HG03045 (cell line): ENCODE data around the gene HSPB6.

ENCODE experiments used
- ATAC-seq: cut with Tn5 transposase; IDR thresholded peaks from one replicate; pipeline ENCODE4 v1.9.1; 2021; ENCODE audit warnings: mild to moderate bottlenecking, moderate library complexity; ENCODE audit not compliant: unreplicated experiment

Gene HSPB6

DNA sequence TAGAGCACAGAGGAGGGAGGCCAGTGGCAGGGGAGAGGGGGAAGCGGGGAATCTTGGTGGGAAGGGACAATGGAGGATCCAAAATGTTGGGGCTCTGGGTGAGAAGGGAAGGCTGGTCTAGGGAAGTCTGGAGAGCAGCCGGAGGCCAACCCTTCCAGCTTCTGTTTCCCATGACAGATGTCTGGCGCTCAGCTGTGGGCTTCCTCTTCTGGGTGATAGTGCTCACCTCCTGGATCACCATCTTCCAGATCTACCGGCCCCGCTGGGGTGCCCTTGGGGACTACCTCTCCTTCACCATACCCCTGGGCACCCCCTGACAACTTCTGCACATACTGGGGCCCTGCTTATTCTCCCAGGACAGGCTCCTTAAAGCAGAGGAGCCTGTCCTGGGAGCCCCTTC, 10.3 kb downstream of the HSPB6 start:
- no peak for ATAC-seq

DNA sequence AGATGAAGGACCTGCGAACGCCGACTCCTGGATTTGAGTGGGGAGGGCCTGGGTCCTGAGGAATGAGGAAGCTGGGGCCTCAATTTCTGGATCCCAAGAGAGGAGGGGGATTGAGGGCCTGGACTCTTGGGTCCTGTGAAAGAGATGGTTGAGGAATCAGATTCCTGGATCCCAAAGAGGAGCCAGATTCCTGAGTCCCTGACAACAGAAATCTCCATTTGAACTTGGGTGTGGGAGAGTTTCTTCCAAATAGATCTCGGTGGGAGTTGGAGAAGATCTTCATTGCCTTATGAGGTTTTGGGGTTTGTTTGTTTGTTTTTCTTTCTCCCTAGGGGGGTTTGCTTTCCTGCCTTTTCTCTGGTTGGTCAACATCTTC, 10.8 kb downstream of the HSPB6 start:
- ATAC-seq: no peak

DNA sequence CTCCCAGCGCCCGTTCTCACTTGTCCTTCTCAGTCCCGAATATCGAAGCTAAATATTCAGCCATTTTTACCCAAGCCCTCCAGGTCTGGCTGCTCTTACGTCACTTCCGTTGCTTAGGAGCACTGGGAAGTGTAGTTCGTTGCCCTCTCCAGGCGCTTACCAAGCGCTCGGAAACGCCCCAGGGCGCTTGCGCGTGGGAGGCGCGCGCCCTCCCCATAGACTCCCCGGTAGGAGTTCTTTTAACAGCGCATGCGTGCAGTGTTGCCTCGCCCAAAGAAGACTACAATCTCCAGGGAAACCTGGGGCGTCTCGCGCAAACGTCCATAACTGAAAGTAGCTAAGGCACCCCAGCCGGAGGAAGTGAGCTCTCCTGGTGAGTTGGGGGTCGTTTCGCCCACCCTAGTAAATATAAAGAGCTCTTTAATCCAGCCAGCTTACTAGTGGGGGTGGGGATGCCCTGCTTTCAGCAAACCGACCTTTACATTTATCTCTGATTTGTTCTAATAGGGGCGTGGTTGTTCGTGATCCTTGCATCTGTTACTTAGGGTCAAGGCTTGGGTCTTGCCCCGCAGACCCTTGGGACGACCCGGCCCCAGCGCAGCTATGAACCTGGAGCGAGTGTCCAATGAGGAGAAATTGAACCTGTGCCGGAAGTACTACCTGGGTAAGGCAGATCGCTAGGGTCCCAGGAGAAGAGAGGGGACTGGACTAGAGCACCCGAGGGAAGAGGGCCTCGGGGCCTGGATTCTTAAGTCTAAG, 11.3 kb downstream of the HSPB6 start, which contains the start of the genes PSENEN and U2AF1L4:
TSS of gene PSENEN (plus strand) at position 324 of the 759 bp plus-strand sequence. CDS start at position 604, 280 bp downstream.
TSS of gene U2AF1L4 (minus strand) at position 91 of the 759 bp plus-strand sequence. CDS start at position 64, 27 bp downstream.
- ATAC-seq: peak; percentile 41

DNA sequence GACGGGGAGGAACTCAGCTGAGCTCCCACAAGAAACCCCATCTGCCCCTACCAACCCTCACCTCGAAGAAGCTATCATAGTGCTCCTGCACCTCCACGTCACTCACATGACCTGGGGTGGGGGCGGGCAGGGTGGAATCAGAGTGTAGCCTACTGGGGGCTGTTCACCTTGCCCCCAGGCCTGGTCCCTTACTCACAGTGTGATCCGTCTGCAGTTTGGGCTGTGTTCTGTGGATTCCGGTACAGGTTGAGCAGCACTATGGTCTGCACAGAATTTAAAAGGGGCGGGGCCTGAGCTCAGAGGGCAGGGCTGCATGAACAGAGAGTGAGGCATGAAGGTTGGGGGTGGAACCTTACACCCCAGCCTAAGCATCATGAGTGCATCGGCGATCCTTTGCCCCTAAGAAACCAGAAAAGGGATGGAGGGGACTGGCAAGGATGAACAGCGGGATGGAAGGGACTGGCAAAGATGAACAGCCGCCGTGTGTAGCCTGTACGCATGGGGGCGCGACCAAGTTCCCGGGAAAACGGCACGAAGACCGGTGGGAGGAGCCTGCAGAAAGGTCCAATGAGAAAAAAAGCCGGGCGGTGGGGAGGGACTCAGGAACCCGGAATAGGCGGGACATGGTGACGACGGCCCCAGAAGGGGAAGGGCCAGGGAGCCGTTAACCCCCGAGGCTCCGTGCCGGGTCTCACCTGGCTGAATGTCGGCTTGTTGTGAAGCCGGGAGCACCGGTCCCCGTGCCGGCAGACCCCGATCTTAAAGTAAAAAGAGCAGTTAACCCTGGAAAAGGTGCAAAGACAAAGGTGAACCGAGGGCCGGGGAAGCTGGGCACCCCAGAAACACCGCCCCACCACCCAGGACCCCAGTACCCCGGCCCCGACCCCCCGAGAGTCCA, 12.2 kb downstream of the HSPB6 start:
- ATAC-seq: peak; percentile 39

DNA sequence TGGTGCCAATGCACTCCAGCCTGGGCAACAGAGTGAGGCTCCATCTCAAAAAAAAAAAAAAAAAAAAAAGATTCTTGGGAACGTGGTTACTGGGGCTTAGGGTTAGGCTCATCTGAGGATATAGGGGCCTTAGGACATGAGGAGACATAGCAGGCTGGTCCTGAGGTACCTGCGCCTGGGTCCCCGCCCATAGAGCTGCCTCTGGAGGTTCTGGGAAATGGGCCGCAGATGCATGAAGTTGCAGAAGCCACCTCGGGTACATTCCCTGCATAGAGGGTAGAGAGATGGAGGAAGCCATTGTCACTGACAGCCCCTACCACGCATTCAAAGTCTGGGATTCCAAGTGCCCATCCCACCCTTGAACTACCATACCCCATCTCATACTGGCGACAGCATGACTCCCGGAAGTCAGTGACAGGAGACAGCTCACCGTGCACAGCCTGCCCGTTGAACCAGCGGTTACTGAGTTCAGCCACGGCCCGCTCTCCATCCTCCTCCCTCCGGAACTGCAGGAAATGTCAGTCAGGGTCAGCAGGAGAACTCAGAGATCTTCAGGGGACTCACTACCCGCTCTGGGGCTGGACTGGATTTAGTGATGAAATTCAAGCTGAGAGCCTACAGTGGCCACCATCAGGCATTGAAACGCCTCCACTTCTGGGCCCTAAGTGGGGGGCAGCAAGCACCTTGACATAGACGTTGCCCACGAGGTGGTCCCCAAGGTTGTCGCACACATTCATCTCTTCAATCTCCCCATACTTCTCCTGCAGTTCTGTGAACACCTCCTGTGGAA, 13.0 kb downstream of the HSPB6 start:
- no peak for ATAC-seq

DNA sequence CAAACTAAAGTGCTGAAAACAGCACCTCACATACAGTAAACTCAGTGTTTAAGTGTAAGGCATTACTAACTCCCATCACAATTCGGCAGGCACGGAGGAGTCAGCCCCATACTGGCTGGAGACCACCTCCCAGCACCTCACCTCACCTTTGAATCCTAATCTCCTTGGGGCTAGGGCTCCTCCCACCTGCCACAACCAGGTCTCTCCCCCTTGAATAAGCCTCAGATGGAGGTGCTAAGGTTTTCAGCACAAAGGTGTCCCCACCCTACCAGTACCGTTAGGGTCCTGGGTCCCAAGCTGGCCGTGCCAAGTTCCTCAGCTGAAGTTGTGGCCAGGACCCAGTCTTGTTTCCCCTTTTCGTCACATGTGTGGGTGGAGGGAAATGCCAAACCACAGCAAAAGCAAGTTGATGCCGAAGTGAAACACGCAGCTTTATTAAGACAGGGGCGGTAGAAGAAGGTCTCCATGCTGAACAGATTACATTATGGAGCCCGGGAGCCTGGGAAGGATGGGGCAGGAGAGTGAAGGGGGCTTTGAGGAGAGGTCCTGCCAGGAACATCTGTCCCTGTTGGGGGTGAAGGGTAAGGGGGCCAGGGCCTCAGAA, 14.6 kb downstream of the HSPB6 start, which contains the start of gene IGFLR1:
TSS of gene IGFLR1 (minus strand) at position 332 of the 604 bp plus-strand sequence. CDS start 1,272 bp downstream, outside the sequence.
- ATAC-seq: no peak

DNA sequence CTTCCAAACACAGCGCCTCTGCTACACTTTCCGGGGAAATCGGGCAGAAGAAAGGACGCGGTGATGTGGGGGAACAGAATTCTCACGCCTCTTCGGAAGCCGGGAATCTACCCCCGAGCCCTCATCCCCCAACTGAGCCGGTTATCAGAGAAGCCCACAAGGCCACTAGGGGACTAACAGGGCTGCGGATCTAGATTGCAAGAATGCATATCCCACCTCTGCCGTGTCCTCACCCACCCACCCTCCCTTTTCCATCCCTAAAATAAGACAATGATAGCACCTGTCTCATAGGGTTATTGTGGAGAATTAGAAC, 15.7 kb downstream of the HSPB6 start:
- ATAC-seq: no peak

DNA sequence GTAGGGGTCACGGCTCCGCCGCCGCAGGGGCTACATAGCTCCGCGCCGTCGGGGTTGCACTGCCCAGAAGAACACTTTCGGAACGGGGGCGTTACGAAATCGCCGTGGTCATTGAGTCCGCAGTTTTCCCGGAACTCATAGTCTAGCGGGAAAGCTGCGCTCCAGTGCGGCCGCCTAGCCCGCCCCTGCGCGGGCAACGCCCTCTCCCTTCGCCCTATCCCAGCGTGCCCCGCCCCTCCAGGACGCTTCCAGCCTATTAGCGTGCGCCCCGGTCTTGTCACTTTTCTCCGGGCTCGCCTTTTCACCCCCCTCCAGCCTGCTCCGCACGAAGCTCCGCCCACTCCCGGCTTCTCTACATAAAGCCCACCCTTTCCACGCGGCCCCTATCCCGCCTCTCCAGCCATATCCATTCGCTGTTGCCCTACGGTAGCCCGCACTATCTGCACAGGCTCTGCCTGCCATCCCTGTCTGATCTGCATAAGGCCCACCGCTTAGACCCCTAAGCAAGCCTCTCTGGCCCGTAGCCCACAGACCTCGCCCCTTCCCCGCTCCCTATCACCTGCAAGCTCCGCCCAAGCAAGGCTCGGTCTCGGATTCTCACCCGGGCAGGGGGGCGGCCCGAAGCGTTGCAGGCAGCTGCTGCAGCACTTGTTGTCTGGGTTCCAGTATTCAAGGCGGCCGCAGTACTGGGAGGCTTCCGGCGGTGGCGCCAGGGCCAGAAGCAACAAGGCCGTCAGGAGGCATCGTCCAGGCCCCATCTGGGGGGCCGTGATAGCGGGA, 16.2 kb downstream of the HSPB6 start:
- peak; percentile 61 for ATAC-seq

DNA sequence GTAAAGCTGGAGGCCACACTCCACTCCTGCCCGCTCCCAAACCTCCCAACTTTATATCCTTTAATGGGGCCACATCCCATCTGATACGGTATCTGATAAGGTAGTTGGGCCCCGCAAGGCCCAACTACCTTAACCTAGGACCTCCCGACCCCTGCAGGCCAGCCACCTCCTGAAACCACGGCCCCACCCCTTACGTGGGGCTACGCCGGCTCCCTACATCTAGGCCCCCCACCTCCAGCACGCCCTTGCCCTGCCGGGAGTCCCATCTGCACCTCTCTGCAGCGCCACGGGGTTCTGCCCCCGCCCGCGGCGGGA, 16.8 kb downstream of the HSPB6 start:
- ATAC-seq: no peak

DNA sequence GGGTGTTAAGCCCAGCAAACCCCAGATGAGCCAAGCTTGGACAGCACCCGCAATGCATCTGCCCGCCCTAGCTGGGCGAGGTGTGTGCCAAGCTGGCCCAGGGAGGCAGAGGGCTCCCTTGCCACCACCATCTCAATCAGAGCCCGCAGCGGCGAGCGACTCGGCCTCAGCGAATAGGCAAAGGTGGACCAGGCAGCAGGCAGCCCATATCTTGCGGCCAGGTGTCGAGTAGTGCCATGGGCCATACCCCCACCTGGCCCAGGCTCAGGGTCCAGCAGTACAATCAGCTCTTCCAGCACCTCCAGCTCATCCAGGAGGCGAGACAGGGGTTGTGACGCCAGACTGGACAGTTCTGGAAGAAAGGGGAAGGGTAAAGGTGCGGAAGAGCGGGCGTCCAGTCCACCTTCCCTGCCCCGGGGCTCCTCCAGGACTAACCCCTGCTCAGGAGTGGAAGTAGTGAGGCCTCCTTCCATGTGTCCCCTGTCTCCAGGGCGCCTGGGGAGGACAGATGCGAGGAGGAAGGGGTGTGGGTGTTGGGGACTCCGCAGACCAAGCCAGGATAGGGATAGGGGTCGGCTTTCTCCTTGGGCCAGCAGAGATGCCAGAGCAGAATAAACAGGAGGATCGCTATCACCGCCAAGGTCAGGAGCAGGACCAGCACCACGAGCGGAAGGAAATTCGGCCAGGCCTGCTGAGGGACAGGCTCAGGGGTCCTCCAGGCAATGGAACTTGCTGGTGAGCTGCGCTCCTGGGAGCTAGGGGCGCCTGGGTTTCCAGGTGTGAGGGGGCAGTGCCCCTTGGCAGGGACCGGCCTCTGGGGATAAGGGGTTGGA, 17.3 kb downstream of the HSPB6 start:
- no peak for ATAC-seq

DNA sequence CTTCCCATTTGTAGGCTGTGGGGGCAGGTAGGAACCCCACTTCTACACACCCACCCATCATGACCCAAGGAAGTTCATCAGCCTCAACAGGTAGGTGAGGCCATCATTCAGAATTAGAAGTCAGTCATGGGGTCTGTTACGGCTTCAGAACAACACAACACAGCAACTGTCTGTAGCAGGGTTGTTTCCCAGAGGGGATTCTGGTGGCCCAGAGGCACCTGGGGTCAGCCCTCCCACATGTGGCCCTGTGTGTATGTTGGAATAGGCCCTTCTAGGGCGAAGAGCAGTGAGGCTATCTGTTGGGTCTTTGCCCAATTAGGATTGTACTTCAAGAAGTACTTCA, 18.0 kb downstream of the HSPB6 start:
- ATAC-seq: no peak

DNA sequence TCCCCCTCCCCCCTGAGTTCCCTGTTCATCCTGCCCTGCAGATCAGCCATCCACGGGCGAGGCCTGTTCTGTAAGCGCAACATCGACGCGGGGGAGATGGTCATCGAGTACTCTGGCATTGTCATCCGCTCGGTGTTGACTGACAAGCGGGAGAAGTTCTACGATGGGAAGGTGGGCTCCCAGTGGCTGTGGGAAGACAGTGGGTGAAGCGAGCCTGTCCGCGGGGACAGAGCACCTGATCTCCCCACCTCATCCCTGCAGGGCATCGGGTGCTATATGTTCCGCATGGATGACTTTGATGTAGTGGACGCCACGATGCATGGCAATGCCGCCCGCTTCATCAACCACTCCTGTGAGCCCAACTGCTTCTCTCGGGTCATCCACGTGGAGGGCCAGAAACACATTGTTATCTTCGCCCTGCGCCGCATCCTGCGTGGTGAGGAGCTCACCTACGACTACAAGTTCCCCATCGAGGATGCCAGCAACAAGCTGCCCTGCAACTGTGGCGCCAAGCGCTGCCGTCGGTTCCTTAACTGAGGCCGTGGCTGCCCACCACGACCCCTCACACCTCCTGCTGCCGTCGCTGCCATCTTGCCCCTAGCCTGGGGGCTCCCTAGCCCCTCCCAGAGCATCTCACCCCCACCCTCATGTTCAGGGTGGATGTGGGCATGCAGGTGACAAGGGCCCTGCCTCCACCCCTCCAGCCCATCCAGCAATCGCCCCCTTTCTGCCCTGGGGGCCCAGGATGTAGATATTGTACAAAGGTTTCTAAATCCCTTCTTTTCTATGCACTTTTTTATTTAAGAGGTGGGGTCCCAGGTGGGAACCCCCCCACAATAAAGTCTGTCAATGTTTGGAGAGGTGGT, 18.6 kb downstream of the HSPB6 start:
- no peak for ATAC-seq

DNA sequence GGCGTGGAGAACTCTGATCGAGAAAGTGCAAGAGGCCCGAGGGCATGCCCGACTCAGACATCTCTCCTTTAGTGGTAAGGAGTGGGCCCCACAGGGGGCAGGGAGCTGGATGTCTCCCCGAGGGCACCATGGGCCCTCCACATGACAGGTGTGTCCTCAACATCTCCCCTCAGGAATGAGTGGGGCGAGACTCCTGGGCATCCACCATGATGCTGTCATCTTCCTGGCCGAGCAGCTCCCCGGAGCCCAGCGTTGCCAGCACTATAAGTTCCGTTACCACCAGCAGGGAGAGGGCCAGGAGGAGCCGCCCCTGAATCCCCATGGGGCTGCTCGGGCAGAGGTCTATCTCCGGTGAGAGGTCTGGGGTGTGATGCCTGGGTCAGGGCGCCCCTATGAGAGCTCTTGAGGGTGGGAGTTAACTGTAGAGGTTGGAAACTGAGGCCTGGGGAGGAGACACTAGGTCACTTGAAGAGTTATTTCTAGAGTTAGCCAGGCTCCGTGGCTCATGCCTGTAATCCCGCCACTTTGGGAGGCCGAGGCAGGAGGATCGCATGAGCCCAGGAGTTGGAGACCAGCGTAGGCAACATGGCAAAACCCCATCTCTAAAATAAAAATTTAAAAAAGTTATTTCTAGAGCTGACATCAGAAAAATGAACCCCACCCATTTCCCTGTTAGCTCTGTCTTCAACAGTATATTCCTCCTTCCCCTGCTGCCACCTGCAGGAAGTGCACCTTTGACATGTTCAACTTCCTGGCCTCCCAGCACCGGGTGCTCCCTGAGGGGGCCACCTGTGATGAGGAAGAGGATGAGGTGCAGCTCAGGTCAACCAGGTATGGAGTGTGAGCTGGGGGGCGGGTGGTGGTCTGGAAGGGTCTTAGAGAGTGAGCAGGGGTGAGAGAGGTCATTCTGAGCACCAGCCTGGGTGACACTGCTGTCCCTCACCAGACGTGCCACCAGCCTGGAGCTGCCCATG, 19.6 kb downstream of the HSPB6 start:
- ATAC-seq: no peak

DNA sequence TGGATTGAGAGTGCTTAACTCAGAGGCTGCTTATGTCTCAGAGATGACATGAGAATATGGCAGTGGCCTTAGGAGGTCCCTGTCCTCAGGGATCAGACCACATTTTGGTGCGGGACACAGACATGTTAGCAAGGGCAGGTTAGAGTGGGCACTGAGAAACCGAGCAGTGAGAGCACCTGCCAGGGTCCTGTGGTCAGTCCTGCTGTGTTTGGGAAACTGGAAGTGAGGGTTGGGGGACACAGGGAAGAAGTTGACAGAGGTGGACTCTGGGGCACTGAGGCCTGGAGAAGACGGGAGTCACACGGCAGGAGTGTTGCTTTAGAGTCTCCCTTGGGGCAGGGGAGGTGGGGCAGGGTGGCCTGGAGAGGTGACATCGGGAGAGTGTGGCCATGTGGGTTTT, 21.9 kb downstream of the HSPB6 start:
- ATAC-seq: no peak

DNA sequence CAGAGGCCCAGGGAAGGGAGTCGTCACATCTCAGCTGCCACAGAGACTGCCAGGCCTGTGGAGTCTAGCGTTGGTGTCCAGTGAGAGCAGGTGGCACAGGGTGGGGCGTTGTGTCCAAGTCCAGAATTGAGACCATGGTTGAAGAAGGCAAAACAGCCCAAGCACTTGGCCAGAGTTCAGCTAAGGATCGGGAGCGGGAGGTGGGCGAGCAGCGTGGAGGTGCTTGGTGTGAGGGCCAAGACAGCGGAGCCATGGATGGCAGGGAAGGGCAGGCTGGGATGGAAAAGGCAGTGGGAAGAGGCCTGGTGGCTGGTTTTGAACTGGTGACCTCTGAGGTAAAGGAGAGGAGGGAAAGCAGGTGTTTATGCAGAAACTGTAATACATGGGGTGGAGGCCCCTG, 22.6 kb downstream of the HSPB6 start:
- no peak for ATAC-seq

DNA sequence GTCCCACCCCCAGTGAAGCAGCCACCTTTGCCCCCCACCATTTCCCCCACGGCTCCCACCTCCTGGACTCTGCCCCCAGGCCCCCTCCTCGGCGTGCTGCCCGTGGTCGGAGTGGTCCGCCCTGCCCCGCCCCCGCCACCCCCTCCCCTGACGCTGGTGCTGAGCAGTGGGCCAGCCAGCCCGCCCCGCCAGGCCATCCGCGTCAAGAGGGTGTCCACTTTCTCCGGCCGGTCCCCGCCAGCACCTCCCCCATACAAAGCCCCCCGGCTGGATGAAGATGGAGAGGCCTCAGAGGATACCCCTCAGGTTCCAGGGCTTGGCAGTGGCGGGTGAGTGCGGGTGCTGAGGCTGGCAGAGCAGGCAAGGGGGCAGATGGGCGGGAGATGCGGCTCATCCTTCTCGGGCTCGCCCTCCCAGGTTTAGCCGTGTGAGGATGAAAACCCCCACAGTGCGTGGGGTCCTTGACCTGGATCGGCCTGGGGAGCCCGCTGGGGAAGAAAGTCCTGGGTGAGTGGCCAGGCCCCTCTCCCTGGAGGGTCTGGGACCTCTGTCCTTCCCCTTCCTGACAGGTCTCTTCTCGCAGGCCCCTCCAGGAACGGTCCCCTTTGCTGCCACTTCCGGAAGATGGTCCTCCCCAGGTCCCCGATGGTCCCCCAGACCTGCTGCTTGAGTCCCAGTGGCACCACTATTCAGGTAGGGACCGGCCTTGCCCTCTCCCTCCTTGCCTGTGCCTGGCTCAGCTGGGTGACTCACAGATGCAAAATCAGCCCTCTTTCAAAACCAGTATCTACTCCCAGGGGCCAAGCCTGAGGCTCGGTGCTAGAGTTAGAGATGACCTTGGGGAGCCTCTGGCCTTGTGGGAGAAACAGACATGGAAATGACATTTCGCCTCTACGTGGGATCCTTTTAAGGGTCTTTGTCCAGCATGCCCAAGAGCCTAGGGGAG, 23.4 kb downstream of the HSPB6 start:
- no peak for ATAC-seq
